DMS114 treated with DMSO at 0.1 percent for 48 hours (cell line): ENCODE results near the gene SSBP2.
"Not testable (repeated sequence)": the region's sequence is repeated elsewhere in the genome, so short reads cannot be mapped to it uniquely, and the experiment has no call there.

ENCODE experiments used
- DNase-seq: peaks from one replicate; lab custom pipeline; 2025; ENCODE audit not compliant: unreplicated experiment; lab: John Stamatoyannopoulos, UW

SSBP2 gene

DNA sequence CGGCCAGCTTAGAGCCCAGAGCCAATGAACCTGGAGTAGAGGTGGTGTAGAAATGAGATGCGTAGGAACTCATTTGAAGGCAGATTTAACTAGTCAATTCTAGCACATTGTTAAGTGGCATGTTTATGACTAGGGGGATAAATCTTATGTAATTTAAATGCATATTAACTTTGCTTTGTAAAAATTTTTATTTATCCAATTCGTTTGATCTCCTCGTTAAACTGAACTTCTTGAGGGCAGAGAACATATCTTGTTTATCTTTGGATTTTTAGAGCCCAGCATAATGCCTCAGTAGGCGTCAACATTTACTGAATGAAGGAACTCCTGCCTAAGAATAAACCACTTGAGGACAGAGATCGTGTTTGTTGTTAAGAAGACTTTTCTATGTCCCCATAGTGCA, 315.9 kb downstream of the SSBP2 start:
- no peak for DNase-seq

DNA sequence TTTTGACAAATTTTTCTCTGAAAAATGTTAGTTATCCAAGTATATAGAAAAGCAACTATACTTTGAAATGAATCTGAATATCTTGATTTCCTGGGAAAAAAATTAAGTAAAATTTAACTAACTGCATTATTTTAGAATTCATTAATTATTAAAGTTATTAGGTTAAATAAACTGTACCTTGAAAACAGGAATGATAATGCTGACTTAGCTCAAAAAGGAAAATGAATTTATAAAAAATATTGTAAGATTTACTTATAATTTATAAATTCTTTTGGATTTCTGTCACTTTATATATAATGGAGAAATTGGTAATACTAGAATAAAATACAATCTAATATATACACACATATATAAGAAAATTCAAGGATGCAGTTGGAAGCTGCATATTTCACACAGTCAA, 320.9 kb downstream of the SSBP2 start:
- DNase-seq = no peak

DNA sequence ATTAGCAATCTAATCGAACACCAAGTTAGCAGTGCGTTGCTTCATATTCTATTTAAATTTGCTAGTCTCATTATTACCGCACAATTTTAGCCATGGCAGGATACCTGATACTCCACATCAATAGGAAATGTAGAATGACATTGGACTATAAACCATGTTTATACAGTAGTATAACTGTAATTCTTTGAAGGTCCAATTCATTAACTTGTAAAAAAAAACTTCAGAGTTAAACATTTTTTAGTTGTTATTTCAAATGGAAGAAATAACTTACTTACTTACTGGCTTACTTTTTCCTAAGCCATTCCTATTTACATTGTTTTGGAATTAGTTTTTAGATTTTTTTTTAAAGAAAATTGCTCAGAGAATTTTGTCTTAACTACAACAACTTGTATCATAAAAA, 321.5 kb downstream of the SSBP2 start:
- DNase-seq = no peak

DNA sequence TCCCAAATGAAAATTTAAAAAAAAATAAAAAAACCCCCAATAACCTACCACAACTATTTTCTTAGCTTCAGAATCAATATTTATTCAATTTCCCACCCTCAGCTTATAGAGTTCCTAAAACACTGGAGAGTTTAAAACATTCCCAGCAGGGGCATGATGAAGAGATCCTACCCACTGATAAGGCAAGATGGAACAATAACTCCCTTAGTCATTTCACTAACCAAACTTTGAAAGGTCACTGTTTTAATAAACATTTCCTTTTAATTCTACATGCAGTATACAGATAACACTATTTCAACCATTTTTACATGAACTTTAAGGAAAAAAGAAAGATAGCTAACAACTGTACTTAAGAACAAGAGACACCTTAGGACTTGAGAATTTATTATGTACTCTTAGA, 322.0 kb downstream of the SSBP2 start:
- no peak for DNase-seq

DNA sequence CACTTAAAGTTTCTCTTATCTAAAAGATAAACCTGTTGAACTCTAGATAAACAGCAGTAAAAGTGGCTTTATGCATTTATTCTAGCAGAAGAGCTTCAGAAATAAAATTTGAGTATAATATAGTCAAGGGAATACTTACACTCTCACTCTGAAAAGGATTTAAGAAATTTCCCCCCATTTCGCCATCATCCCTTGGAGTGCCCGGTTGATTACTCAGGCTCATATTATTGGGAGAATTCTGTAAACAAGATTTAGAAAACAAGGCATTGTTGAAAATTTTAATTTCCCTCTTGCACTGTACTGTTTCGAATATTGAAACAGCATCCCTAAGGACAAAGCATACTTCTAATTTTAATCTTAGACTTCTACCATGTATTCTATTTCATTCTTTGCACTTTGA, 322.5 kb downstream of the SSBP2 start:
- no peak for DNase-seq

DNA sequence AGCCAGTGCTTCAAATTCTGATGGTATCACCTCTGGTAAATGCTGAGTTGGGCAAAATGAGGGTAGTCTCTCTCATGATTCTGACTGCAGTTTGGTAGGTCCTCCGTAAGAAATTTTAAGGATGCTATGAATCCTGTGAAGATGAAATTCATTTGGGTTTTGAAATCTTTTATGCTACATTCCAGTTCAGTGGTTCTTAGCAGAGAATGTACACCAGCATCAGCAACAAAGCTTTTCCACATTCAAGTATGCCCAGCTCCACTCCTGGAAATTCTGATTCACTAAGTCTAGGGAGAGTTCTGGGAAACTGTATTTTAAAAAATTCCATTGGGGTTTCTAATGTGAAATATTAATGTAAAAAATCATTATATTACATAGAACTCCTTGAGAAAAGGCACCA, 323.3 kb downstream of the SSBP2 start:
- DNase-seq = no peak

DNA sequence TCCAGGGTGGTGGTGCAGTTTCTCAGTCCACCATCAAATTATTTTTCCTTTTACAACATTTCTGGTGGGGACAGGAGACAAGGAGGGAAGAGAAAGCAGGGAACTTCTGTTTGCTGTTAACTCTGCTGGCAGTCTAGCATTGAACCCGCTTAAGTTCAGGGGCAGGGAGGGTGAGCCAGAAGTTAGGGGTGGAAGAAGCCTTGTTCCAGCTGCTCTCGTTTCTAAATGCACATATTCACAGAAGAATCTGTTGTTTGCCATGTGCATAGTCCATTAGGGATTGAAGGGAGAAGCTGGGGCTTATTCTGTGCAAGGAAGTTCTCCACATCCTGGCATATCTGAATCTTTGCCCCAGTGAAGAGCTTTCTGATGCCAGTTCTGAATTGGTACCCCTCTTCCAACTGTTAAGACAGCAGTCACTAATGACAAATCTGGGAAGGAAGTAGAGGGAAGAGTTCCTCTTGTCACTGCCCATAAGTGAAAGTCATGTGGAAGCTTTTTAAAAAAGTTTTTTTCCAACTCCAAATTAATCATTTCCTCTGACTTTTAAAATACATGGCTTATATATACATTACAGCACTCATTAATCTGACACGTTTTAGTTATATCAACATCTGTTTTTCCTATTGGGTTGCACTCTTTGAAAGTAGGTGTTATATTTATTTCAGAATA, 324.4 kb downstream of the SSBP2 start:
- no peak for DNase-seq

DNA sequence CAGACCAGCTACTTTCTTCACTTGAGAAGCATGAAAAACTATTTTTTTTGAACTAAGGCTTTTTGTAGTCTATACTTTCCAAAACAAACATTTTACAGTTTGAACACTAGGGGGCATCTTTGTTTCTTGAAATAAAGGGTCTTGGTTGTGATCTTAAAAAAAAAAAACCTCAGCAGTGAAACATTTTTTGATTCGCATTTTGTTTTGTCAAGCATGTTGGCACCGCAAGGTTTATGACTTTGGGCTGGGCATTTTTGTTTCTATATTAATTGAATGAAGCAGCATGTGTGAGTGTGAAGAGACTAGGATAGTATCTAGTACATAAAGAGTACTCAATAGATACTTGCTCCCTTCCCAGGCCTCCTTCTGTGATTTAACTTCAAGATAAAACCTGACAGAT, 325.3 kb downstream of the SSBP2 start:
- peak; percentile 55 for DNase-seq

DNA sequence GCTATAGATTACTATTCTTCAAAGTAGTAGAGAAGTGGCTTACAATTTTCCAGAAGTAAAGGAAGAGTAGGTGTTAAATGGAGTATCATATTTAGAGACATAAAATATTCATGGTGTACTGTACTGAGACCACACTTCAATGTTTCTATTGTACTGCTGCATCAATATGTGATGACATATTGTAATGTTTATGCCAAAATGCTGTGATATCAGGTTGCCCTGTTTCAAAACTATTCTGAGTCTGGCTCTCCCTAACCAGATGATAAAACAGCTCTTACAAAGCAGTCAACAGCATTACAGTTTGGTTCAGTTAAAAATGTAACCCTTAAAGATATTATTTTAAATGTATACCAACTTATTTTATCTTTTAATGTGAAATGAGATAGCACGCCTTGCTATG, 326.2 kb downstream of the SSBP2 start:
- no peak for DNase-seq

DNA sequence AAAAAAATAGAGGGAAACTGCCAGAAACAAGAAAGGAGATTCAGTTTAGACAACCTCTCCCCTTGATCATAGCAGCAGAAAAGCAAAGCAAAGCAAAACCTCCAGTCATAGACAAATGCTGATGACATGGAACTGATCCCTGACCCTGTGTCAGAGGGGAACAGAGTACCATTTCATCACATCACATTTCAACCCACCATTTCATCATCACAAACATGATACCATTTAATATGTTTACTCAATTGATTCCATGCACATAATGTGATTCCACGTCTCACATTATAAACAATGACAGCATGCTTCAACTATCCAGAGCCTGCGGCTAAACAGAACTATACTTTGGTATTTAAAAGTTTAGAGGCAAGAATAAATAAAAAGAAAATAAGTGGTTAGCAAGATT, 328.2 kb downstream of the SSBP2 start:
- no peak for DNase-seq

DNA sequence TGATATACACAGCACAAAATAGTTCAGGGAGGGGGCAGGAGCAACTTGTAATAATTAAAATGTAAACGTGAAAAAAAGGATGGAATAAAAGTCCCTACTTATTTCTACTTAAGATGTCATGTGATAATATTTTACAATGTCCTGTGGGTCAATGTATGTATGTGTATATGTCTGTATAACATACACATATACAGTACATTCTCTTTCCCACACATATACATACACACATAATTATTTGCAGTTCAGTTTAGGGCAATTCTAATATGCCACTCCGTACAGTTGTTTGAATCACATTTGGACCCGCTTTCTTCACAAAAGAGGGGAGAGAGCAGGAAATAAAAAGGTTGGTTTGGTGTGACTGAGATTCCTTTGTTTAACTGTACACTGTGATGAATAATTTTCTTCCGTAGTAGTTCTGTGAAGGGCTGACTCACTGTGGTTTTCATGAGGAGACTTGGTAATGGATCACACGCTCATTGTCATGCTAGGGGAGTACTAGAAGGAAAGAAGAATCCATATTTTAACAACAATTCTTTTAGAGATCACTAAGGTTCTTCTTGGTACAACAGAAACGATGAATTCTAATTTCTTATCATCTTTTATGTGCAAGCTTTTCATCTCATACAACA, 330.7 kb downstream of the SSBP2 start:
- no peak for DNase-seq

DNA sequence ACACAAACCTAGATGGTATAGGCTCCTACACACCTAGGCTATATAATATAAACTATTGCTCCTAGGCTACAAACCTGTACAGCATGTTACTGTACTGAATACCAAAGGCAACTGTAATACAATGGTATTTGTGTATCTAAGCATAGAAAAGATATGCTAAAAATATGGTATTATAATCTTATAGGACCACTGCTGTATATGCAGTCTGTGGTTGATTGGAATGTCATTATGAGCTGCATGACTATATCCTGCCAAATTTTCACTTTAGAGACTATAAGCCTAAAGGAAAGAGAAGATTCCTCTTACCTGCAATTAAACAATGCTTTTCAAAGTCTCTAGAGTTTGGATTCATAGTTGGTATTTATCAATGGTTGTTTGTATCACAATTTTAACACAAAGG, 332.3 kb downstream of the SSBP2 start:
- DNase-seq = no peak

DNA sequence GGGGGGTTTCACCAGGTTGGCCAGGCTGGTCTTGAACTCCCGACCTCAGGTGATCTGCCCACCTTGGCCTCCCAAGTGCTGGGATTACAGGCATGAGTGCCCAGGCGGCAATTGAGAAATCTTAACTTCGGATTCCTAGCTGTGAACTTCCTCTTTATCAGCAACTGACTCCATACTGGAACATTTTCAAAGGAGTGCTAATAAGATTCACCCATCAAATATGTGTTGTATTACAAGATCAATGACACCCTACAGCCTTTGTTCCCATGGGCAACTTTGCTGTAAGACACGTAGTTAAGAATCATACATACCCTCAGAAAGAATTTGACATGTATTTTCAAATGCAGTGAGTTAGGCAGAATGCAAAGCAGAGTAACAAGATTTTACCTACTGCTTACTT, 333.8 kb downstream of the SSBP2 start:
- no peak for DNase-seq

DNA sequence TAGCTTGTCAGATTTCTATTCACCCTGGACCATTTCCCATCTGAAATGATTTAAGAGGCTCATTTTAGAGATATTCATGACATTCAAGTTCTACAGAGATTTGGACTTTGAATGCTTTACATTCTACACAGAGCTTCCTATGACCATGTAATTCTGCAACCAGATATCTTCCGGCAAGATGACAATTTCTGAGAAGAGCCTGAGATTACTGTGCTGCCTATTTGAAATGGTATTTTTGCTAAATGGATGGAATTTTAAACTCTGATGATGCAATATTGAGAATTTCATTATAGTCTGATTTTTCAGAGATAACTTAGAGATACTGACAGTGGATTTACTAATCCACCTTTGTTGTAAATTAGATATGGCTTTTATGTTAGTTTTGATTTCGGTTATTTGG, 341.0 kb downstream of the SSBP2 start:
- no peak for DNase-seq

DNA sequence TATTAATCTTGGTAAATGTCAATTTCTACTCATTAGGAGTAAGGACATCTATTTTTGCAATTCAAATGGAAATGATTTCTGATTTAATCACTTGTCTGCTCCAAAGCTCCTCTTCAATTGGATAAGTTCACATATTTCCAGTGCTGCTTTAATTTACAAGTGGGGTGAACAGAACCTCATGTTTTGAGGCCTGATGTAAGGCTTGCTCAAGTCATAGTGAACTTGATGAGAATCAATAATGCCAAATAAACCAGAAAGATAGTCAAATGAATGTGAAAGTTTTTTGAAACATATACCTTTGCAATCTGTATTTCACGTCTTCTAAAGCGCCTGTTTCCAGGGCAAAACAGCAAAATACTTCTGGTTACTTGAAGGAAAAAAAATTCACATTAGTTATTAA, 341.5 kb downstream of the SSBP2 start:
- DNase-seq = no peak

DNA sequence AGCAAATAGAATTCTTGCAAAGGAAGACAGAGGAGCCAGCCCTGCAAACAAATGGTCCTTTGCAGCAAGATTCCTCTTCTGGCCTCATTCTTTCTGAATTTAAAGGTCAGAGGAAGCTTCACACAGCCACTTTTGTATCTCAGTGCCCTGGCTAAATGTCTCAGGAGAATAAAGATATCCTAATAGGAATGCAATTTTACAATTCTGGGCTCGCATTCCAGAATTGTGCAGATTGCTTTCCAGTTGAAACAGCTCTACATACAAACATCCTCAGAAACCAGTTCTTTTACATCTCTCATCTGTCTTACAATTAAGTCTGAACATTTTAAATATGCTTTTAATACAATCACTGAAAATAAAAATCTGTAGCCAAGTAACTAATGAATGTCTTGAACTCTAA, 342.4 kb downstream of the SSBP2 start:
- no peak for DNase-seq

DNA sequence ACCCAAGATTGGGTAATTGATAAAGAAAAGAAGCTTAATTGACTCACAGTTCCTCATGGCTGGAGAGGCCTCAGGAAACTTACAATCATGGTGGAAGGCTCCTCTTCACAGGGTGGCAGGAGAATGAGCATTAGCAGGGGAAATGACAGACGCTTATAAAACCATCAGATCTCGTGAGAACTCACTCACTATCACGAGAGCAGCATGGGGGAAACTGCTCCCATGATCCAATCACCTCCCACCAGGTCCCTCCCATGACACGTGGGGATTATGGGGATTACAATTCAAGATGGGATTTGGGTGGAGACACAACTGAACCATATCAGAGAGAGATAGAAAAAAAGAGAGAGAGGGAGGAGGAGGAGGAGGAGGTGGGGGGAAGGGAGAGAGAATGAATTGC, 343.1 kb downstream of the SSBP2 start:
- not testable (repeated sequence) for DNase-seq

DNA sequence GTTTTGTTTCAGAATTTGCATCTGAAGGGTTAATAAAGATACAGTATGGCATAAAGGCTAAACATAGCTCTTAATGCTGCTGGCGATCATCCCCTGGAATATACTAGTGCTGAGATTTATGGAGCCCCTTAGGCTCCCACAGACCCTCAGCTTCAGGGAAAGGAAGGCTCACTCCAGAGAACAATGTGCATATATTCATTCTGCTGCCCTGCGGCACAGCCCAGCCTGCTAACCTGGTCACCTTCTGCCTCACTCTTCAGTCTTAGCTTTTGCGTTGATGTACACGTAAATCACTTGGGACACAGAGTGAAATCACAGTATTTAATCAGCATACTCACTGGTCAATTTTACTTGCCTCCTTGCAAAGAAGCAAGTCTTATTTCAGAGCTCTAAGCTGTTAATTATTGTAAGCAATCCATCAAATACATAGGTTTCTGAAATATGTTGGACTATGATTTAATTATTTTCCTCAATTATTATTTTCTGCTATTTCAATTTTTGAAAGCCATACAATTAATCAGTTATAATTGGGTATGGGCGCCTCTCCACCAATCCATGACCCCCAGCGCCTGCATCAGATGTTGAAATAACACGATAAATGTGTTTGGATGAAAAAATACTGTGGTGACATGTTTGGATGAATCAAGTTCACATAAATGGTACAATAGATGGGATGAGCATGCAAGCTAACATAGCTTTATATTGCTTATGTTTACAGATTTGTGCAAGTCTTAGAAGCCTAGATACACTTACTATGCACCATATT, 345.6 kb downstream of the SSBP2 start:
- no peak for DNase-seq

DNA sequence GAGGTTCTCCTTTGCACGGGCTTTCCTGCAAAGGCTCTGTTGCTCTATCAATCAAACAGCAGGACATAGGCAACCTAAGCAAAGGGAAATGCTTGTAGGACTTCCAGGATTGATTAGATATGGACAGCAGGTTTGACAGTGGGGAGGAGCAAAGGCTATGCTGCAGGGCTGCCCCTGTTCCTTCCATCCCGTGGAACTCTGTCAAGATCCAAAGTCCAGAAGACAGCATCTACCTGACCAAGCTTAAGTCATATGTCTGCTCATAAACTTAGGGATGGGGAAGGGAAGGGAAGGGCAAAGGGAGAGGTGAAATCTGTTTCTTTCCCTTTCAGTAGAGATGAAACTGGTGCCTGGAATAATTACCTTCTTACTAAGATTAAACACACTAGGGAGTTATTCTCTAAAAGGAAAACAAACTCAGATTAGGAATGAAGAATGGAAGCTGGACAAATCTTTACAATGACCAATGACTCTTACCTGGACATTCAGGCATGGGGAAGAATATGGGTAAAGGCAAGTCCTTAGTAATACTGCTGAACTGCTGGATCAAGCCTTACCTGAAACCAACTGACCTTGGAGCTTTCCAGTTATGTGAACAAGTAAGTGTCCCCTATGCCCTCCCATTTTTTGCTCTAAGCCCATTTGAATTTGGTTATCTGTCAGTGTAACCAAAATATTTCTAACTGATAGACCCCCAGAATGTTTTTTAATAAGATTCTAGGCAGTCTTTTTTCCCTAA, 348.5 kb downstream of the SSBP2 start:
- DNase-seq = no peak

DNA sequence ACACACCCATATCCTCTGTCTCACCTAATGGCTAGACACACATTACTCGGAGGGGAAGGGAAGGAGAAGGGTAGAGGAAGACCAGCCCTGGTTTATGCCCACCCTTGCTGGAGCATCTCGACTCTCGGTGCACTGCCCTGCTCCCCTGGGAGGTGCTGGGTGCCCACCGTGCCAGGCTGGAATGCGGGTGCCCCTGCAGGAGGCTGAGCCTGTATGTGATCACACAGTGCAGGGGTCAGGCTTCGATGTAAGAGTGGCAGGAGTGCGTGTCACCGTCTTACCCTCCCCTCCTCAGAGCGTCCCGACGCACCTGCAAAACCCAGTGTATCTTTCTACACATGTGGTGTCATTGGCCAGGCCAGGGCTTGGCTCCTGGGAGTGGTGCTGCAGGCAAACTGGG, 349.6 kb downstream of the SSBP2 start:
- DNase-seq = no peak

DNA sequence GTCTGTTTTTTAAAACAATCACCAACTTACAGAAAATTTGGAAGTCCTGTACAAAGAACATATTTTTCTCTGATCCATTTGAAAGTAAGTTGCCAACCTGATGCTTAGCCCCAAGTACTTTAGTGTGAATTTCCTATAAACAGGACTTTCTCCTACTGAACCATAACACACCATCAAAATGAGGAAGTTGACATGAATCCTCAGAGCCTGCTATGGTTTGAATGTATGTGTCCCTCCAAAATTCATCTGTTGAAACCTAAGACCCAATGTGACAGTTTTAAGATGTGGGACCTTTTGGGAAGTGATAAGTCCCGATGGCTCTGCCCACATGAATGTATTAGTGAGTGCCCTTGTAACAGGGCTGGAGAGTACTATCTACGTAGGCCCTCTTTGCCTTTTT, 350.5 kb downstream of the SSBP2 start:
- no peak for DNase-seq

DNA sequence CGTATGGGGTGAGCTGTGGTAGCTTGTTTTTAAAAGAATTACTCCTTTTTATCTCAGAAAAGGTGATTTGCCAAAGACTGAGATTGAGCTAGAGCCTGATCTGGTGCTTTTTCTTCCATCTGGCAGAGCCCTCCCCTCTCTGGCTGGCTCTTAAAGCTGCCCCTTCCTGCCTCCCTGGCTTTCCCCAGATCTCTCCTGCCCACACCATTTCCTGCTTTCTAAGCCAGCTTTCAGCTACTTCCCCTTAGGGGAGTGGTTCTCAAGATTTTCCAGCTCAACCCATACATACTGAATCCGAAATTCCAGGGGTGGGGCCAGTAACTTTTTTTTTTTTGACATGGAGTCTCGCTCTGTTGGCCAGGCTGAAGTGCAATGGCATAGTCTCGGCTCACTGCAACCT, 352.2 kb downstream of the SSBP2 start:
- DNase-seq = no peak
